GM19025 (cell line): ENCODE results near the gene CD276.

Source experiments
- ATAC-seq: cut with Tn5 transposase; IDR thresholded peaks from one replicate; pipeline ENCODE4 v1.9.1; 2021; ENCODE audit warnings: mild to moderate bottlenecking, low read depth, moderate library complexity; ENCODE audit not compliant: unreplicated experiment

Gene CD276

DNA sequence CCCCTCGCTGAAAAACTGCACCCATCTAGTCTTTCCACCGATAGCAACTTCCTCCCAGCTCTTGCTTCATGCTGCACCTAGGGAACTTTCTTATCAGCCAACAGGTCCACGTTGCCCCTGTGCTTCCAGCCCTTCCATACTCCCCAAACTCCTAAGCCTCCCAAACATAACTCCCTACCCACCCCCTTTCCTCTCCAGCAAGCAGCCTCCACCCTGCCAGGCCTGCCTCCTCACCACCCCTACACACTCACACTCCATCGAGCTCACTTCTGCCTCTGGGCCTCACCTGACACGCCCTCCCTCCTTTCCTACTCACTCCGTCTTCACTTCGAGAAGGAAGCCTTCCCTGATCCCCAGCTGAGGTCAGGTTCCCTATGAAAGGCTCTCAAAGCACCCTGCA, 60.9 kb downstream of the CD276 start:
- ATAC-seq: no peak

DNA sequence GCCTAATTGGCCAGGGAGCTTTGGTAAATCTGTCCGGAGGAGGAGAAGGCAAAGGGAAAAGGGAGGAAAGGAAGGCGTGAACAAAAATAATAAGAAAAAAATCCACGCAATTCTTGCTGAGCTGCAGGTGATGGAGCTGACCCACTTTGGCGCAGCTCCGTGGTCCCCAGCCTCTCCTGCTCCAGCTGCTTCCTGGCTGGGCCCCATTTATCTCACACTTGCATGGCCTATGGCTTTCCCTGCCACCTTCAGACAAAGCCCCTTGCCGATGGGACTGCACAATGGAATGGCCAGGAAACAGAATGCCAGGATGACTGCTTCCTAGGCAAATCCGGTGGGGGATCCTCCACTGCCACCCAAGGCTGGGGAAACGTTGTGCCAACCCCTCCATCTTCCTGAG, 62.1 kb downstream of the CD276 start:
- no peak for ATAC-seq

DNA sequence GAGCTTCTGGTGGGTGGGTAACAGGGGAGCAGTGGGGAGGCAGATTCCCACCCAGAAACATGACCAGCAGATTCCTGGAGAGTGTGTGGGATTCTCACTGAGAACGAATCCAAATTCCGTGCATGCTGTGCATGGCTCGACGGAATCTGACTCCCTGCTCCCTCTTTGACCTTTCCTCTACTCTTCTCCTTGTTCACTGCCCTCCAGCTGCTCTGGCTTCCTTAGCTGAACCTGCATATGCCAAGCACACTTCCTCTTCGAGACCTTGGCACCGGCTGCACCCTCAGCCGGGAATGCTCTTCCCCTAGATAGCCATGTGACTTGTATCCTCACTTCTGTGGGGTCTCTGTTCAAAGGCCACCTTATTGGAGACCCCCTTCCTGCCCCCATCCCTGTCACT, 62.7 kb downstream of the CD276 start:
- no peak for ATAC-seq

DNA sequence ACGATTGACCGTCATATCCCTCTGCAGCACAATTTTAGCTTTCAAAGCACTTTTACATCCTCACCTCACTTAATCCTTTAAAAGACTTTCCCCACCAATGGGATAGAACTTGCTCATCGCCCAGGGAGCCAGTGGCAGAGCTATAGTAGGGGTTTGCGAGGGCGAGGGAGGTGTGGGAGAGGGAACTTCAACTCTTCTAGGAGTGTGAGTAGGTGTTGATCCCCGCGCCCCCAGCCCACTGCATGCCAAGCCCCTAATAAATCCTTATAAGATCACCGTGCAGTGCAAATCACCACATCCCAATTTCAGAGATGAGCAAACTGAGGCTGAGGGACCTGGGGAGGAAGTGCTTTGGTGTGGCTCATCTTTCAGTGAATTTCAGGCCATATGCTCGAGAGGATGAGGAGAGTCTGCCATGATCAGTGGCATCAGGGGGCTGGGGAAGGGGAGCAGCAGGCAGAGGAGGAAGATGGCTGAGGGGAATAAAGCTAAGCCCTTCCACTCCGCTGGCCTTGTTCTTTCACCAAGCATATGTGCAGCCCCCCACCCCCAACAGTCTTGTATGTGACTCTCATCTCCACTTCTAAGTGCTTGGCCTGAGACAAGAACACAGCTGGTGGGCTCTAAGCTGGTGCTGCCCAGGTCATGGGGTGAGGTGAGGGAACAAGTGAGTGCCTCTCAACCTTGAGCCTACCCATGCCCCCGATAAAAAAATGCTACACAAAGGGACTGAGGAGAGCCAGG, 63.8 kb downstream of the CD276 start:
- ATAC-seq: no peak

DNA sequence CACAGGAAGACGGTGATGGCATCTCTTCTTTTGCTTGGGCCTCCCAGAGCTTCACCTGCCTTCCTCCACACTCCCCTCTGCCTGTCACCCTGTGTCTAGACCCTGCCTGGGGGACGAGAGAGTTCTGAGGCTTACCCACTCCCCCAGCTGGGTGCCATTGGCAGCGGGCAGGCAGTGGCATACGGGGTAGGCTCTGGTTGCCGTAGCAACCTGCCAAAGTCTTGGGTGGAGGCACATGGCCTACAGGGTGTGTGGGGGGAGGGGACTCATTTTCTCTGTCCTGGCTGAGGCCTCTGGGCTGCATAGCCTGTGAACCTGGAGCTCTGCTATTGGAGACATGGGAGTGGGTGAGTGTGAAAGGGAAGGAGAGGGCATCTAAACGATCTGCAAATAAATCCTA, 64.5 kb downstream of the CD276 start:
- no peak for ATAC-seq

DNA sequence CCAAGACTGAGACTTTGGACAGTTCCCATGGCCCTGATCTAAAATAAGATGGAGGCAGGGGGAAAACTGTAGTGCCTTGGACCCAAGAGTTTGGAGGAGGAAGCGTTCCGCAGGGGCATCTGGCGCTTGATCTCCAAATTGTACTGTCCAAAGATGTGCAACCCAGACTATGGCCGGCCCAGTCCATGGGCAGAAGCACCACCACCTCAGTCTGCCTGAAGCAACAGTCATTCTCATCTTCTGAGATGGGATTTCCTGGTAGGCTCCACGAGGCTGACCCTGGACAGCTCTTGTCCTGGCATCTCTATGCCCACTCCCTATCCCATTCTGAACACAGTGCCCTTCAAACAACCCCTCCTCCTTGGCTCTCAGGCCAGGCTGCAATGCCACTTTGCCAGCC, 65.3 kb downstream of the CD276 start:
- ATAC-seq: no peak

DNA sequence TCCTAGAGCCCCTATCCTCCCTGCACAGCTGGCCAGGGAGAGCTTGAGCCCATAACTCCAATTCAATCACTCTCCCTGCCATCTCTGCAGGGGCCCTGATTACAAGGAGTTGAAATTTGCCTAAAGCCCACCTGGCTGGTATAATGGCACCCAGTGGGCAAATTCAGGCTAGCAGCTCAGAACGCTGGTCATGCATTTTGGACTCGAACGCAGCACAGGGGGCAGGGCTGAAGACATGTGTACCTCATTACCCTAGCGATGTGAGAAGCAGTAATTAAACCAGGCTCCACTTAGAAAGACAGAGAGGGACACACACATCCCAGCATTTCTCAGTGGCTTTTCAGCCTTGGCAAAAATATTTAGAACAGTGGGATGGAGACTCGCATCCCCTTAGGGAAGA, 65.8 kb downstream of the CD276 start:
- ATAC-seq: no peak

DNA sequence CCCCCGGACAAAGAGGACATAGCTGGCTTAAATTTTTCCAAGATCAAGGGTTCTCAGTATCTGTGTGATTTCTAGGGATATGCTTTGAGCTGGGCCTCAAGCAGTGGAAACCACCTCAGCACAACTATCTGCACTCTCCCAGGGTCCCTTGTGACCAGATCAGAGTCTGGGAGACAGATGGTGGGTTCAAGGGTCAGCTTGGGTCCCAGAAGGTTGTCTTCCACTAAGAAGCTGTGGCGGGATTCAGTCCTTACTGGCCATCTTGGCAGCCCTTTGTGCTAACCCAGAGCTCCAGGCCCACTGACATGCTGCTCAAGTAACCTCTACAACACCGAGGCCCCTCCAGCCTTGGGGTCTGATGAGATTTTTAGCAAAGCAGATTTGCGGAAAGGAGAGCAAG, 66.3 kb downstream of the CD276 start:
- no peak for ATAC-seq

DNA sequence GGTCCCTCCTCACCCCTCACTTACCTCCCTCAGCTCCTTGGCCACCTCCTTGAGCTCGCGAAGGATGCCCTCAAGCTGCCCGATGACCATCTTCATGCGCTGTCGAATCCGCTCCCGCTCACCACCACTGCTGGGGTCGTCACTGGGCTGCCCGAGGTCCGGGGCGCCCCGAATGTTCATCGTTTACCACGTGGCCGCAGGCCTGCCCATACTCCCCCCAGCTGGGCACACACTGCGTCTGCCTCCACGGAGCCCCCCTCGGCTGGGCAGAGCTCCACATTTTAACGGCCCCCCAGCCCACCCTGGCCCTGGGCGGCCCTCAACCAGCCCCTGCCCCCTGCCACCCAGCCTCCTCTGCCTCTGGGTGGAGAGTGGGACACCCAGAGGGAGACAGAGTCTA, 66.8 kb downstream of the CD276 start:
- ATAC-seq: no peak

DNA sequence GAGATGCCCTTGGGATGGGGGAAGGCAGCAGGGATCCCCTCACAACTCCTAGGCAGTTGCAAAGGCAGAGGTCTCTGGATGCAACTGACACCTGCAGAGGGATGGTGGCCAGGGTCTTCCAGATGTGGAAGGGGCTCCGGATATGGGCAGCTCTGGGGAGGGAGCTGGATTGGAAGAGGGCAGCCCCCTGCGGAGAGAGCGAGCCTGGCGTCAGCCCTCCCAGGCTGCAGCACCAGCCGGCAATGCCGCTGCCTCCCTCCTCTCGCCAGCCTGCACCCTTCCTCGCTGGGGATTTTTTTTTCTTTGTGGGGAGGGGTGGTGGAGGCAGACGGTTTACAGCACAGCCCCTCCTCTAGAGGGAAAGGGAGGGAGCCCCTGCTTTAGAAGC, 67.3 kb downstream of the CD276 start:
- ATAC-seq: no peak

DNA sequence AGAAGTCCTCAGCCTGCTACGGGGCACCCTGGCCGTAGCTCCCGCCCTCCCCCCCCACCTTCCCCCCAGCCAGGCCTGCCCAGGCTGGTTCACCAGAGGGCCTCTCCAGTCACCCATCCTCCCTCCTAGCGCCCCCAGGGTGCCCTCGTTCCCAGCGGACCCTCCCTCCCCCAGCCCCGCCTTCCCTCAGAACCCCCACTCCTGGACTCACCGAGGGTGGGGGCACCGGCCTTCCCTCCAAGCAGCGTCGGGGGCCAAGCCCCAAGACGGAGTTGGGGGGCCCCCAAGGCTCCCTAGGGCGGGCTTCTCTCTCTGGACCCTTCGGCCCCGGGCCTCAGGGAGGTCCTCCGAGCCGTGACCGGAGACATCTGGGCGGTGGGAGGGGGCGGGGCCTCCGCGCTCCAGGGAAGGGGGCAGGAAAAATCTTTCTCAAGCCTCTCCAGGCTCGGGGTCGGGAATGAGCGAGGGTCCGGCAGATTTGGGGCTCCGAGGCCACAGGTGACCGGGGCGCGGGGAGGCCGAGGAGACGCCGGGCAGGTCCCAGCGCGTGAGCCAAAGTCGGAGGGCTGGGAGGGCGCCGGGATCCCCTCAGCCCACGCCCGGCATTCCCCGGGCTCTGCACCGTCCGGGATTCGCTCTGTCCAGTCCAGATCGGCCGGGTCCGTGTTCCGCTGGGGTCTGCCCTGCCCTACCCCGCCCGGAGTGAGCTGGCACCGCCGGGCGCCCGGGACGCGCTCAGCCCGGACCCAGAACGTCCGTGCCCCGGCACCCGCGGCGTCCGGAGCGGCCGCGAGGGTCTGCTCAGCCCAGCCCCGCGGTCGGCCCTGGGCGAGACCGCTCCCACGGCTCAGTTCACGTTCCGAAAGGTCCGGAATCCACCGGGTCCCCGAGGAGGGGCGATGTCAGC, 68.0 kb downstream of the CD276 start:
- ATAC-seq: no peak

DNA sequence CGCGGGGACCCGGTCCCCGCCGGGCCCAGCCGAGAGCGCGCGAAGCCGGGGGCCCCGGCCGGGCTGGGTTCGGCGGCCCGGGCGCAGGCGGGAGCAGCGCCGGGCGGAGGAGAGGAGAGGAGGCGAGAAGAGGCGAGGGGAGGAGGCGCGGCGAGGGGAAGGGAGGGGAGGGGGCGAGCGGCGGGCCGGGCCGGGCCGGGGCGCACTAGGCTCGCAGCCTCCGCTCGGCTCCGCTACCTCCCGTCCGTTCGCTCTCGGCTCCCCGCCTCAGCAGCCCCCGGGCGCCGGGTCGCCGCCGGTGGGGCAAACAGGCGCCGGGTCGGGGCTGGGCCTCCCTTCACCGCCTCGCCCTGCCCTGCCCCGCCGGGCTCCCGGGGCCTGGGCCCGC, 68.6 kb downstream of the CD276 start:
- no peak for ATAC-seq

DNA sequence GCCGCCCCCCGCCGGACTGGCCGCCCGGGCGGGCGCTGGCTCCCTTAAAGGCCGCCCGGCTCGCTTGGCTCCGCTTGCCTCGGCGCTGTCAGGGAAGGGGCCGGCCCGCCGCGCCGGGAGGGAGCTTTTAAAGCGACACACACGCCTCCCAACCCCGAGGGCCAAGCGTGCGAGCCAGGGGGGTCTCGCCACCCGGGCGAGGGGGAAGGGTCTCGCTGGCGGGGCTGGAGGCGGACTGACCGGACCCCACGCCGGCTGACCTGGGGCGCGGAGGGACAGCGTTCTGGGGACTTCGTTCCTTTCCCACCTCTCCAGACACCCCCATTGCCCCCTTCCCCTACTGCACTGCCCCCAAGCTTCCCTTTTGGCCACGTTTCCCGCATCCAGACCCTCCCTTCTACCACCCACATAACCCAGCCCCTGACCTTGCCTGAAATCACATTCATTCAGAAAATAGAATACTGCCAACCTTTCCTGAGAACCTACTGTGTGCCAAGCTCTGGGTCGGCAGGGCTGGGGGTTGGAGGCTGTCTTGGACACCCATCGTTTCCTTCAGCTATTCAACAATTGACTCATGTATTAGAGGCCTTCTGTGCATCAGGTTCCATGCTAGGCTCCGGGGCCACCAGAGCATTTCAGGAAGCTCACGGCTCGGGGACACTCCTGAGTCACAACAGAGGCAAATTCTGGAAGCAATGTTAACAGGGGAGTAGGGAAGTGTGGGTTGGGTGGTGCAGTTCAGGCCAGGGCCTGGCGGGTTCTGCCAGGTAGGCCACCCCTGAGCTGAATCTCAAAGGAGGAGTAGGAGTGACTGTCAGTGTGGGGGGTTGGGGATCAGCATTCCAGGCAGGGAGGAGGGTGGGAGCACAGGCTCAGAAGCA, 69.3 kb downstream of the CD276 start, which contains the start of gene INSYN1:
Gene INSYN1 (minus strand): TSS at position 102 of the 881 bp plus-strand sequence. CDS start 2,221 bp downstream, outside the sequence.
- no peak for ATAC-seq

DNA sequence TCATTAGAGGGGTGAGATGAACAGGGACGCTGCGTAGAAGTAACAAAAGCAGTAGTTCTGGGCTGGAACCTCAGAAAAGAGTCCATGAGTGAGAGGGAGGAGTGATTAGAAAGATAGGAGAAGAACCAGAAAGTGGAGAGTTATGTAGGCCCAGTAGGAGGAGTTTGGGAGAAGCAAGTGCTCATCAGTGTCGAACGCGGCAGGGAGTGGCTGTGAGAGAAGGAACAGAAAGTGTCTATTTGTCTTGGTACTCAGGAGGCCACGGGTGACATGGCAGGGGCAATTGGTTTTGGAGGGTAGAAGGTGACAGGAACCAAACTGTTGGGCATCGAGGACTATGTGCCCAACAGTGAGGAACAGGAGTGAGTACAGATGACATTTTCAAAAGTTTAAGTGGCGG, 70.3 kb downstream of the CD276 start:
- ATAC-seq: no peak

DNA sequence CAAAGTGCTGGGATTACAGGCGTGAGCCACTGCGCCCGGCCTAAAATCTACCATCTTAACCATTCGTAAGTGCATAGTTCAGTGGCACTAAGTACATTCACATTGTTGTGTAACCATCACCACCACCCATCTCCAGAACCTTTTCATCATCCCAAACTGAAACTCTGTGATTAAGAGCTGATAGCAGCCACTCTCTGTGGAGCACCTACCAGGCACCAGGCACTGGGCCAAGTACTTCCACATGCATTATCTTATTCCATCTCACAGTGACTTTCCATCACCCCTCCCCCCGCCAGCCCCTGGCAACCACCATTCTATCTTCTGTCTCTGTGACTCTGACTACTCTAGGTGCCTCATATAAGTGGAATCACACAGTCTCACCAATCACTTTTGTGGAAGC, 71.3 kb downstream of the CD276 start:
- ATAC-seq: no peak

DNA sequence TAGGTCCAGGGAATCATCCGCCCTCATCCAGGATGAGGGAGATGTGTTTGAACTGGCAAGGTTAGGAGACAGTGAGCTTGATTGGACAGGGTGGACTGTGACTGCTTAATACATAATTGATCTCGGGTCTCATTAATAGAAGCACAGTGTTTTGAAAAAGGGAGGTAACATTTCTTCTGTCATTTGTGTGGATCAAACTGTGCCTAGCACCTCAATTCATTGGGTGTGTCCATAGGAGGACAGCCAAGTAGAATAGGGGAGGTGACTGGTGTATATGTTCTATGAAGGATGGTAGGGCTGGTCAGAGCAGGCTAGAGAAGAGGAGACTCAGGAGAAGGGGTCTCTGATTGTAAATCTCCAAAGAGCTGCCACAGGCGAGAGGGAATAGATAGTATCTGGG, 71.8 kb downstream of the CD276 start:
- no peak for ATAC-seq

DNA sequence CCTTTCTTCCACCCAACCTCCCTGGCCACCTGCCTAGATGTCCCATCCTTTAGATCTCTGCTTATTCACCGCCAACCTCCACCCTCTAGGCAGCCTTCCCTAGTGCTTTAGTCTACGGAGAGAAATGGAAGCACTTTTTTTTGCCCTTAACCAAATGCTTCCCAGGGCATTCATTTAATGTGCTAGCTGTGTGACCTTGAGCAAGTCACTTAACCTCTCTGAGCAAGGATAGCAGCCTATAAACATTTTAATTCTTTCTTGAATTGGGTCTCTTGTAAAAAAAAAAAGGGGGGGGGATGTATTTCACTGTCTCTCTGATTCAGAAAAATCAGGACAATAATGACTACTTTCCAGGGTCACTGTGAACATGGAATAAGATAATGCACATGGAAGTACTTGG, 72.2 kb downstream of the CD276 start:
- no peak for ATAC-seq

DNA sequence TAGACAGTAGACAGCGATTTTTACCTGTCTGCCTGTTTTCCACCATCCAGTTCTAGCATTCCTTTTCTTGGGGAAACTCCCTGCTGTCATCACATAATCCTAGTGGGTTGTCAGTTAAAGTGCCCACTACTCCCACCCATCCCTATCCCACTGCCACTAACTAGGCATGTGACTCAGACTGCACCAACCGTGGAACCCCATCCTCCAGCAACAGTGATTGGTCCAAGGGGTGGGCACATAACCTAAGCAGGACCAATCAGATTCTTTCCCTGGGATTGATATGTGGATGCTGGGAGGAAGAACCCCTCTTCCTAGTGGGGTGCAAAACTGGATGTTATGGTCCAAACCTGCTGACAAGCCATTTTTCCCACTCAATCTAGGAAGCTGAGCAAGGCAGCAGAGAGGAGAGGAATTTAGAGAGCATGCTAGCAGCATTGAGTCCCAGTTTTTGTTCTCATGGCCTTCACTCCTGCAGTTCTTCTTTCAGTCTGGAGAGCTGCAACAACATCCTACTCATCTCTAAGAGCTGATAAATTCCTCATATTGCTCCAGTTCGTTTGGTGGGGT, 72.8 kb downstream of the CD276 start:
- ATAC-seq: no peak

DNA sequence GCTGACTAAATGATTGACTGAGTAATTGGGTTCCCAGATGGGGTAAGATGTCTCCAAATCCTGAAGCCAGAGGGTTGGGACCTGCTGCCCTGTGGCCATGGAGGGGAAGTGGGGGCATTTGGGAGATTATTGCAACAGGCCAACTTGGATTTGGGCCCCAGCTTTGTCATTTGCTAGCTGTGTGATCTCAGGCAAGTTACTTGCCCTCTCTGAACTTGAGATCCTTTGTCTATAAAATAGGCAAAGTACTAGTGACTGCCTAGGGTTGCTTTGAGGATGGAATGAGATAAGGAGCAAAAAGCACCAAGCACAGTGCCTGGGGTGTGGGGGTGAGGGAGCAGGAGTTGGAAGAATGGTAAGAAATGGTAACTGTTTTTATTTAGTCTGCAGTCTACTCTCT, 73.4 kb downstream of the CD276 start:
- ATAC-seq: no peak

DNA sequence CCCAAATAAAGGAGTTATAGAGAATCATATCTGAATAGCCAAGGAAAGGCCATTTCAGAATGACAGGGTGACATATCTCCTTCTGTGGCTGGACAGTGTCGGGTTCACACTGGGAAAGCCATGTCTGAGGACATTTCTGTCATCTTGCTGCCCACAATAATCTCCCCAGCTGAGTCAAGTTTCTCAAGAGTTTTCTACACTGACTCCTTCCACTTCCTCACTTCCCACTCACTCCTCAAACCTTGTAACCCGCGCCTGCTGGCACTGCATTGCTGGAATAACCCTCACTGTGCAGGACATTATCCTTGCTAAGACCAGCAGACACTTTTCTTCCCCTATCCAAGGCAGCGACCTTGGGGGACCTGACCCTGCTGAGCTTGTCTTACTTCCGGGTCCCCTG, 74.3 kb downstream of the CD276 start:
- ATAC-seq: no peak
